Occipital lobe (tissue), 2 donors: Measurements from ENCODE around the gene TRIM46. TPM values are rescaled to one million over a fixed set of nuclear protein-coding genes. Genes with fewer than 3 reads are reported as not detected.
"Not testable (repeated sequence)": the region's sequence is repeated elsewhere in the genome, so short reads cannot be mapped to it uniquely, and the experiment has no call there.

ENCODE experiments used
- DNase-seq: peaks from one replicate; lab custom pipeline; 2025; lab: John Stamatoyannopoulos, UW
- total RNA-seq: library from RNA; depleted of rRNA; stranded (reverse); fragments of >200 nt; gene quantifications from one replicate; pipeline ENCODE4 v1.2.3, GENCODE V29; 2014

The TRIM46 gene
- total RNA-seq, 1 donor from 2014 or later: 21.1 TPM

GRCh38 chr1:155136748-155137147, 36.9 kb upstream of the TRIM46 start:
- DNase-seq: no peak

- DNase-seq: no peak
Measured at GRCh38 chr1:155137154-155137949, 36.3 kb upstream of the TRIM46 start.

GRCh38 chr1:155139895-155140629, 33.6 kb upstream of the TRIM46 start, which contains the start of gene DPM3:
Gene DPM3, minus strand, starts transcription at chr1:155140531. Its CDS starts 291 bp downstream, at chr1:155140240.
- peak; percentile 92 for DNase-seq

- no peak for DNase-seq
Measured at GRCh38 chr1:155140630-155140953, 33.1 kb upstream of the TRIM46 start.

GRCh38 chr1:155141749-155142148, 31.9 kb upstream of the TRIM46 start:
- no peak for DNase-seq

- DNase-seq: no peak
Measured at GRCh38 chr1:155145491-155145890, 28.2 kb upstream of the TRIM46 start.

- DNase-seq: not testable (repeated sequence)
Measured at GRCh38 chr1:155155996-155156643, 17.5 kb upstream of the TRIM46 start.

- DNase-seq: no peak
Measured at GRCh38 chr1:155158991-155159390, 14.7 kb upstream of the TRIM46 start.

GRCh38 chr1:155160128-155160527, 13.5 kb upstream of the TRIM46 start:
- DNase-seq: no peak

- not testable (repeated sequence) for DNase-seq
Measured at GRCh38 chr1:155162631-155163030, 11.0 kb upstream of the TRIM46 start.

GRCh38 chr1:155163785-155164184, 9.9 kb upstream of the TRIM46 start:
- DNase-seq: not testable (repeated sequence)

- not testable (repeated sequence) for DNase-seq
Measured at GRCh38 chr1:155164625-155165024, 9.0 kb upstream of the TRIM46 start.

GRCh38 chr1:155166051-155166470, 7.6 kb upstream of the TRIM46 start:
- DNase-seq: no peak

GRCh38 chr1:155166471-155167165, 7.0 kb upstream of the TRIM46 start:
- DNase-seq: no peak

GRCh38 chr1:155167166-155168104, 6.2 kb upstream of the TRIM46 start:
- peak; percentile 85 for DNase-seq

- not testable (repeated sequence) for DNase-seq
Measured at GRCh38 chr1:155168105-155168445, 5.6 kb upstream of the TRIM46 start.

GRCh38 chr1:155168456-155169210, 5.0 kb upstream of the TRIM46 start:
- no peak for DNase-seq

- no peak for DNase-seq
Measured at GRCh38 chr1:155169541-155169940, 4.1 kb upstream of the TRIM46 start.

- DNase-seq: no peak
Measured at GRCh38 chr1:155170101-155170785, 3.4 kb upstream of the TRIM46 start.
